Measurements from ENCODE around the gene KRTAP1-4. TPM values are rescaled to one million over a fixed set of nuclear protein-coding genes. Genes with fewer than 3 reads are reported as not detected.

The KRTAP1-4 gene
- total RNA-seq, 2 experiments from 2014 or later: not detected

DNA sequence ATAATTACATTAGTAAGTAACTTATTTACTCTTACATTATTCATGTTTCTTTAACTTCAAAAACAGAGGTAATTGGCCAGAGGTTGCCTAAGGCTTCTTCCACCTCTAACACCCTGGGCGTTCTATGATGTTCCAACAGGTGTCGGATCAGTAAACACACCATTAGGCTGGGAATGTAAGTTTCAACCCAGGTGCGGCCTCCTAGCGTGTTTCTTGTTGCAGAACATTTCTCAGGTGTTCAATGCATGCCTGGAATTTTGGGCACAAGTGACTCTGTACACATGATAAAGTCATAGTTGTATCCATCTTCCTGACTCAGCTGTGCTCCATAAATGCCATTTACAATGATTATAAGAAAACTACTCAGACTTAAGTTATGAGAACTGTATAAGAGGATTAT lies 24.0 kb upstream of the KRTAP1-4 start:
- Mint-ChIP-seq H3K27me3 (peaks cover 39% of the 10 kb centered on the region), H3K4me3 (no peak overlapping the region)

DNA sequence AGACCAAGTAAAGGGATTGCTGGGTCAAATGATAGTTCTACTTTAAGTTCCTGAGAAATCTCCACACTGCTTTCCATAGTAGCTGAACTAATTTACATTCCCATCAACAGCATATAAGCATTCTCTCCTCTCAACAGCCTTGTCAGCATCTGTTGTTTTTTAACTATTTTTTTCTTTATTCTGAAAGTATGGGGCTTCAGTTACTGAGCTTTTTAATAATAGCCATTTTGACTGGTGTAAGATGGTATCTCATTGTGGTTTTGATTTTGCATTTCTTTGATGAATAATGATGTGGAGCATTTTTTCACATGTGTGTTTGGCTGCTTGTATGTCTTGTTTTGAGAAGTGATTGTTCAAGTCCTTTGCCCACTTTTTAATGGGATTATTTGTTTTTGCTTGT lies 22.6 kb upstream of the KRTAP1-4 start:
- no peaks in the 10 kb centered on the region for H3K36me3 Mint-ChIP-seq (ENCODE audit: low read depth)
- H3K27me3 Mint-ChIP-seq: peaks cover 41% of the 10 kb centered on the region
- no peaks in the 10 kb centered on the region for H3K4me1 Mint-ChIP-seq (ENCODE audit: low read depth)
- TF ChIP-seq, protein P1, sequence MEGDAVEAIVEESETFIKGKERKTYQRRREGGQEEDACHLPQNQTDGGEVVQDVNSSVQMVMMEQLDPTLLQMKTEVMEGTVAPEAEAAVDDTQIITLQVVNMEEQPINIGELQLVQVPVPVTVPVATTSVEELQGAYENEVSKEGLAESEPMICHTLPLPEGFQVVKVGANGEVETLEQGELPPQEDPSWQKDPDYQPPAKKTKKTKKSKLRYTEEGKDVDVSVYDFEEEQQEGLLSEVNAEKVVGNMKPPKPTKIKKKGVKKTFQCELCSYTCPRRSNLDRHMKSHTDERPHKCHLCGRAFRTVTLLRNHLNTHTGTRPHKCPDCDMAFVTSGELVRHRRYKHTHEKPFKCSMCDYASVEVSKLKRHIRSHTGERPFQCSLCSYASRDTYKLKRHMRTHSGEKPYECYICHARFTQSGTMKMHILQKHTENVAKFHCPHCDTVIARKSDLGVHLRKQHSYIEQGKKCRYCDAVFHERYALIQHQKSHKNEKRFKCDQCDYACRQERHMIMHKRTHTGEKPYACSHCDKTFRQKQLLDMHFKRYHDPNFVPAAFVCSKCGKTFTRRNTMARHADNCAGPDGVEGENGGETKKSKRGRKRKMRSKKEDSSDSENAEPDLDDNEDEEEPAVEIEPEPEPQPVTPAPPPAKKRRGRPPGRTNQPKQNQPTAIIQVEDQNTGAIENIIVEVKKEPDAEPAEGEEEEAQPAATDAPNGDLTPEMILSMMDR (IDR thresholded peaks at IDR 0.05): no peak
- intact Hi-C loops (cut with DNase I, micrococcal nuclease): no loop called here
- Histone ChIP-seq H3K4me1 (ENCODE audit: insufficient read depth, low read length) (no peaks in the 10 kb centered on the region), H3K9me3 (ENCODE audit: control insufficient read depth in 1 of 2, insufficient read depth in 1 of 2, low read length in 2 of 2) (no peaks in the 10 kb centered on the region), H3K4me3 (ENCODE audit: low read length) (no peak overlapping the region), H3K27ac (ENCODE audit: low read depth in 1 of 2, low read length in 2 of 2) (no peak overlapping the region), H3K36me3 (ENCODE audit: insufficient read depth, low read length) (no peaks in the 10 kb centered on the region), H3K27me3 (ENCODE audit: control insufficient read depth in 1 of 2, insufficient read depth in 2 of 2, low read length in 2 of 2) (peaks cover 0 to 5% of the 10 kb centered on the region in 2 experiments)
- no peak for DNase-seq
- no peak for ATAC-seq (ENCODE audit: poor library complexity)
- no peak overlapping the region for H3K27ac Mint-ChIP-seq
- ChIA-PET CTCF (no interaction called here), POLR2A (no interaction called here)
- peaks cover 5% of the 10 kb centered on the region for H3K9me3 Mint-ChIP-seq
- H3K4me3 Mint-ChIP-seq: no peak overlapping the region

More for the DNA sequence above, 24.0 kb upstream of the KRTAP1-4 start:
- H3K36me3 Mint-ChIP-seq (ENCODE audit: low read depth): no peaks in the 10 kb centered on the region
- no peaks in the 10 kb centered on the region for H3K4me1 Mint-ChIP-seq (ENCODE audit: low read depth)
- H3K4me3 ChIP-seq (ENCODE audit: low read length): no peak overlapping the region
- no peak overlapping the region for H3K27ac Mint-ChIP-seq
- H3K4me1 ChIP-seq (ENCODE audit: insufficient read depth, low read length): no peaks in the 10 kb centered on the region
- no peak overlapping the region for H3K27ac ChIP-seq (ENCODE audit: low read depth in 1 of 2, low read length in 2 of 2)
- ATAC-seq (ENCODE audit: poor library complexity) (no peak), DNase-seq (no peak)
- intact Hi-C loops (cut with DNase I, micrococcal nuclease): no loop called here
- no peaks in the 10 kb centered on the region for H3K27me3 ChIP-seq (ENCODE audit: control insufficient read depth in 1 of 2, insufficient read depth in 2 of 2, low read length in 2 of 2)
- H3K9me3 Mint-ChIP-seq: peaks cover 7% of the 10 kb centered on the region
- no peaks in the 10 kb centered on the region for H3K9me3 ChIP-seq (ENCODE audit: control insufficient read depth in 1 of 2, insufficient read depth in 1 of 2, low read length in 2 of 2)
- ChIA-PET POLR2A (no interaction called here), CTCF (no interaction called here)
- no peaks in the 10 kb centered on the region for H3K36me3 ChIP-seq (ENCODE audit: insufficient read depth, low read length)
- TF ChIP-seq, protein P1 (IDR thresholded peaks at IDR 0.05): no peak

DNA sequence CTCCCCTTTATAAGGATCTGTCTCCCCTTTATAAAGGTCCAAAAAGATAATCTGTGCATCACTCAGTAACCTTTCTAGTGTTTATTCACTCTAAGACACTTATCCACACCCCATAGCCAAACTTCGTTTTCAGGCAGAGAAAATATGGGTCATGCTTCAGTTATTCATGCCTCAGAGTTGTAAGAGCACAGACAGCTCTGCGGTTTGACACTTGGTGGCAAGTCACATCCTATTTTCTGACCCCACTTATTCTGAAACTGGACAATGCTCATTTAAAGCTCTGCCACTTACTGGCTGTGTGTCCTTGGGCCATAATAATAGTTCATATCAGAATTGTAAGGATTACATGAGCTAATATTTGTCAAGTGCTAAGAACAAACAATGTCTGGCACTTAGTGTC lies 19.1 kb upstream of the KRTAP1-4 start:
- Mint-ChIP-seq H3K27ac (no peak overlapping the region), H3K9me3 (no peaks in the 10 kb centered on the region), H3K4me3 (no peak overlapping the region), H3K36me3 (ENCODE audit: low read depth) (no peaks in the 10 kb centered on the region), H3K4me1 (ENCODE audit: low read depth) (no peaks in the 10 kb centered on the region), H3K27me3 (peaks cover 40% of the 10 kb centered on the region)
- no peaks in the 10 kb centered on the region for H3K4me1 ChIP-seq (ENCODE audit: insufficient read depth, low read length)
- no peak overlapping the region for H3K4me3 ChIP-seq (ENCODE audit: low read length)
- H3K27ac ChIP-seq (ENCODE audit: low read depth in 1 of 2, low read length in 2 of 2): no peak overlapping the region
- no peaks in the 10 kb centered on the region for H3K9me3 ChIP-seq (ENCODE audit: control insufficient read depth in 1 of 2, insufficient read depth in 1 of 2, low read length in 2 of 2)
- POLR2A ChIA-PET: no interaction called here
- H3K36me3 ChIP-seq (ENCODE audit: insufficient read depth, low read length): no peaks in the 10 kb centered on the region
- DNase-seq: no peak
- H3K27me3 ChIP-seq (ENCODE audit: control insufficient read depth in 1 of 2, insufficient read depth in 2 of 2, low read length in 2 of 2): peaks cover 0 to 10% of the 10 kb centered on the region in 2 experiments
- intact Hi-C loops (cut with DNase I, micrococcal nuclease): no loop called here
- TF ChIP-seq, protein P1 (IDR thresholded peaks at IDR 0.05): no peak
- no peak for ATAC-seq (ENCODE audit: poor library complexity)
- CTCF ChIA-PET: no interaction called here

All from CD4-positive, alpha-beta T cell (primary cell).